ENCODE measurements around the gene OR2T6.
"Not testable (repeated sequence)": the region's sequence is repeated elsewhere in the genome, so short reads cannot be mapped to it uniquely, and the experiment has no call there.

OR2T6 gene

GRCh38 chr1:248375446-248375845, at the start of gene OR2T6:
OR2T6 (plus strand) TSS chr1:248375746; CDS start chr1:248387609, 11,863 bp downstream.
- DNase-seq (ENCODE audit: low spot score), result no peak

GRCh38 chr1:248343451-248343850, 32.1 kb upstream of the OR2T6 start:
- no peak for DNase-seq (ENCODE audit: low spot score)

GRCh38 chr1:248348475-248348874, 27.1 kb upstream of the OR2T6 start, which contains the start of gene OR14C36:
OR14C36 (plus strand) TSS chr1:248348775; CDS start chr1:248348775, 0 bp downstream.
- no peak for DNase-seq (ENCODE audit: low spot score)

GRCh38 chr1:248359415-248359814, 16.1 kb upstream of the OR2T6 start:
- no peak for DNase-seq (ENCODE audit: low spot score)

- DNase-seq (ENCODE audit: low spot score), result no peak
Measured at GRCh38 chr1:248361121-248361715, 14.3 kb upstream of the OR2T6 start, which contains the start of gene OR2T4. OR2T4 (plus strand) TSS chr1:248361665; CDS start chr1:248361665, 0 bp downstream.

- no peak for DNase-seq (ENCODE audit: low spot score)
Measured at GRCh38 chr1:248366609-248367008, 8.9 kb upstream of the OR2T6 start.

GRCh38 chr1:248372394-248372793, 3.2 kb upstream of the OR2T6 start:
- DNase-seq (ENCODE audit: low spot score), result no peak

- no peak for DNase-seq (ENCODE audit: low spot score)
Measured at GRCh38 chr1:248373761-248374160, 1.8 kb upstream of the OR2T6 start.

GRCh38 chr1:248376916-248377315, 1.4 kb downstream of the OR2T6 start:
- no peak for DNase-seq (ENCODE audit: low spot score)

- no peak for DNase-seq (ENCODE audit: low spot score)
Measured at GRCh38 chr1:248380854-248381253, 5.3 kb downstream of the OR2T6 start.

- DNase-seq (ENCODE audit: low spot score), result no peak
Measured at GRCh38 chr1:248388426-248388825, 12.9 kb downstream of the OR2T6 start.

GRCh38 chr1:248393050-248393449, 17.5 kb downstream of the OR2T6 start:
- no peak for DNase-seq (ENCODE audit: low spot score)

- no peak for DNase-seq (ENCODE audit: low spot score)
Measured at GRCh38 chr1:248402748-248403147, 27.2 kb downstream of the OR2T6 start, which contains the start of gene OR2T1. OR2T1 (plus strand) TSS chr1:248403048; CDS start chr1:248406148, 3,100 bp downstream.

GRCh38 chr1:248404024-248404423, 28.5 kb downstream of the OR2T6 start:
- DNase-seq (ENCODE audit: low spot score), result no peak

GRCh38 chr1:248406721-248407692, 31.5 kb downstream of the OR2T6 start:
- no peak for DNase-seq (ENCODE audit: low spot score)

- DNase-seq (ENCODE audit: low spot score), result no peak
Measured at GRCh38 chr1:248416226-248416625, 40.7 kb downstream of the OR2T6 start.

GRCh38 chr1:248417854-248418253, 42.3 kb downstream of the OR2T6 start:
- no peak for DNase-seq (ENCODE audit: low spot score)

- DNase-seq (ENCODE audit: low spot score), result no peak
Measured at GRCh38 chr1:248421384-248421783, 45.8 kb downstream of the OR2T6 start.

- DNase-seq (ENCODE audit: low spot score), result not testable (repeated sequence)
Measured at GRCh38 chr1:248427526-248428191, 52.1 kb downstream of the OR2T6 start.

- DNase-seq (ENCODE audit: low spot score), result not testable (repeated sequence)
Measured at GRCh38 chr1:248428192-248428533, 52.6 kb downstream of the OR2T6 start.

- not testable (repeated sequence) for DNase-seq (ENCODE audit: low spot score)
Measured at GRCh38 chr1:248431683-248432082, 56.1 kb downstream of the OR2T6 start.

- DNase-seq (ENCODE audit: low spot score), result not testable (repeated sequence)
Measured at GRCh38 chr1:248432201-248432600, 56.7 kb downstream of the OR2T6 start.
